Breast epithelium (tissue), 4 donors: ENCODE measurements around the gene LDAF1. TPM values are rescaled to one million over a fixed set of nuclear protein-coding genes. Genes with fewer than 3 reads are reported as not detected.

Source experiments
- DNase-seq, 2 donors: peaks; one replicate each; pipeline ENCODE4 v3.0.0-alpha.2; 2019; ENCODE audit warnings: low spot score in 2 of 2
- H3K27ac ChIP-seq, 2 donors: fragments of 200-600 bp; sonication (generic) in 1 of 2; one replicate each; pipeline ENCODE4 v1.5.1; 2016 to 2019; ENCODE audit warnings: mild to moderate bottlenecking in 1 of 2
- H3K27me3 ChIP-seq, 2 donors: fragments of 200-600 bp; sonication (generic) in 1 of 2; one replicate each; pipeline versions ENCODE4 v1.5.1 to v1.6.0; 2017 to 2019; ENCODE audit warnings: control low read depth in 1 of 2, mild to moderate bottlenecking in 1 of 2
- H3K36me3 ChIP-seq: fragments of 200-600 bp; one replicate; pipeline ENCODE4 v1.5.1; 2019
- H3K4me1 ChIP-seq, 2 donors: fragments of 200-600 bp; sonication (generic); one replicate each; pipeline ENCODE4 v1.5.1; 2016 to 2019; ENCODE audit warnings: control low read depth in 1 of 2
- H3K4me3 ChIP-seq, 3 donors: fragments of 200-600 bp; sonication (generic); 1 replicate in 2 of 3; 2 replicates in 1 of 3; pipeline ENCODE4 v1.5.1; 2016 to 2019; ENCODE audit warnings: mild to moderate bottlenecking in 3 of 3, moderate library complexity in 2 of 3
- H3K9me3 ChIP-seq, 2 donors: fragments of 200-600 bp; sonication (generic) in 1 of 2; one replicate each; pipeline ENCODE4 v1.5.1; 2016 to 2019; ENCODE audit warnings: control low read depth in 1 of 2
- CTCF ChIP-seq, 3 donors: fragments of 450-650 bp; IDR thresholded peaks; one replicate each; pipeline ENCODE4 v1.5.1; 2016 to 2017; ENCODE audit warnings: antibody characterized with exemption in 3 of 3, mild to moderate bottlenecking in 3 of 3, moderate library complexity in 3 of 3
- POLR2A ChIP-seq: fragments of 450-650 bp; IDR thresholded peaks from one replicate; pipeline ENCODE4 v1.6.1; 2016; ENCODE audit warnings: antibody characterized with exemption, mild to moderate bottlenecking, moderate library complexity
- POLR2AphosphoS5 ChIP-seq, 3 donors: sonication (generic); formaldehyde crosslinking; IDR thresholded peaks; one replicate each; pipeline ENCODE4 v1.6.1; 2017; ENCODE audit warnings: antibody characterized with exemption in 3 of 3
- intact Hi-C: fragments of 100-400 bp; cut with DNase I; formaldehyde crosslinking; loops from one replicate; pipeline ENCODE4 v1.15.1; 2023; ENCODE audit warnings: low total_unique reads
- total RNA-seq, 3 donors: library from RNA; depleted of rRNA; stranded (reverse); fragments of >200 nt; gene quantifications; one replicate each; pipeline ENCODE4 v1.1.0, GENCODE V29; 2016

The LDAF1 gene
- total RNA-seq, 3 donors from 2014 or later = 49.2 to 99.4 (median 97.5) TPM

- DNase-seq = no peak
Measured at GRCh38 chr16:21214086-21214485, 55.6 kb downstream of the LDAF1 start.

GRCh38 chr16:21217121-21217520, 58.6 kb downstream of the LDAF1 start:
- no peaks in the 10 kb centered on the region for H3K36me3 ChIP-seq
- no peak overlapping the region for H3K4me3 ChIP-seq
- no peaks in the 10 kb centered on the region for H3K9me3 ChIP-seq
- intact Hi-C loops = no loop called here
- no peaks in the 10 kb centered on the region for H3K27me3 ChIP-seq
- no peak overlapping the region for H3K27ac ChIP-seq
- no peak for TF ChIP-seq CTCF (IDR thresholded peaks at IDR 0.05)
- TF ChIP-seq POLR2AphosphoS5 (IDR thresholded peaks at IDR 0.05) = no peak
- no peak for TF ChIP-seq POLR2A
- DNase-seq = no peak
- no peaks in the 10 kb centered on the region for H3K4me1 ChIP-seq

More at GRCh38 chr16:21214086-21214485, 55.6 kb downstream of the LDAF1 start:
- intact Hi-C loops = no loop called here
- Histone ChIP-seq H3K4me3 (no peak overlapping the region), H3K27me3 (no peaks in the 10 kb centered on the region), H3K4me1 (no peaks in the 10 kb centered on the region), H3K27ac (no peak overlapping the region), H3K36me3 (no peaks in the 10 kb centered on the region), H3K9me3 (no peaks in the 10 kb centered on the region)
- no peak for TF ChIP-seq POLR2AphosphoS5 (IDR thresholded peaks at IDR 0.05)
- TF ChIP-seq POLR2A = no peak
- TF ChIP-seq CTCF (IDR thresholded peaks at IDR 0.05) = no peak

GRCh38 chr16:21218153-21218552, 59.7 kb downstream of the LDAF1 start:
- no peak for DNase-seq
- Histone ChIP-seq H3K27ac (no peak overlapping the region), H3K9me3 (no peaks in the 10 kb centered on the region), H3K36me3 (no peaks in the 10 kb centered on the region), H3K4me1 (no peaks in the 10 kb centered on the region), H3K4me3 (no peak overlapping the region), H3K27me3 (no peaks in the 10 kb centered on the region)
- TF ChIP-seq POLR2A (no peak), POLR2AphosphoS5 (IDR thresholded peaks at IDR 0.05) (no peak), CTCF (IDR thresholded peaks at IDR 0.05) (no peak)
- intact Hi-C loops = no loop called here

- intact Hi-C loops = no loop called here
- no peak overlapping the region for H3K4me3 ChIP-seq
- no peak for DNase-seq
- H3K4me1 ChIP-seq = no peaks in the 10 kb centered on the region
- no peaks in the 10 kb centered on the region for H3K36me3 ChIP-seq
- H3K27ac ChIP-seq = no peak overlapping the region
- H3K9me3 ChIP-seq = no peaks in the 10 kb centered on the region
- no peaks in the 10 kb centered on the region for H3K27me3 ChIP-seq
- no peak for TF ChIP-seq POLR2A
Measured at GRCh38 chr16:21219551-21219950, 61.1 kb downstream of the LDAF1 start.

- no peak overlapping the region for H3K4me3 ChIP-seq
- H3K36me3 ChIP-seq = no peaks in the 10 kb centered on the region
- H3K27me3 ChIP-seq = no peaks in the 10 kb centered on the region
- TF ChIP-seq POLR2AphosphoS5 (IDR thresholded peaks at IDR 0.05) (no peak), POLR2A (no peak), CTCF (IDR thresholded peaks at IDR 0.05) (no peak)
- intact Hi-C loops = no loop called here
- H3K4me1 ChIP-seq = no peaks in the 10 kb centered on the region
- no peak for DNase-seq
- H3K9me3 ChIP-seq = no peaks in the 10 kb centered on the region
- no peak overlapping the region for H3K27ac ChIP-seq
Measured at GRCh38 chr16:21222495-21223337, 64.2 kb downstream of the LDAF1 start.
